G401 (cell line): ENCODE data around the gene FAM184A. TPM values are rescaled to one million over a fixed set of nuclear protein-coding genes. Genes with fewer than 3 reads are reported as not detected.

Experiments used
- DNase-seq: peaks from one replicate; pipeline ENCODE4 v3.0.0-alpha.2; 2015; ENCODE audit warnings: low spot score
- in situ Hi-C: cut with HindIII; loops from 2 replicates; pipeline ENCODE4 v1.10.0; 2016; ENCODE audit warnings: low sequenced_read_pairs, mixed read lengths
- total RNA-seq: library from RNA; depleted of rRNA; stranded (reverse); fragments of >200 nt; shearing (Covaris generic); gene quantifications from 2 replicates; pipeline ENCODE4 v1.2.3, GENCODE V29; 2014

The FAM184A gene
- total RNA-seq, 1 experiment from 2014 or later = 0.07 TPM

DNA sequence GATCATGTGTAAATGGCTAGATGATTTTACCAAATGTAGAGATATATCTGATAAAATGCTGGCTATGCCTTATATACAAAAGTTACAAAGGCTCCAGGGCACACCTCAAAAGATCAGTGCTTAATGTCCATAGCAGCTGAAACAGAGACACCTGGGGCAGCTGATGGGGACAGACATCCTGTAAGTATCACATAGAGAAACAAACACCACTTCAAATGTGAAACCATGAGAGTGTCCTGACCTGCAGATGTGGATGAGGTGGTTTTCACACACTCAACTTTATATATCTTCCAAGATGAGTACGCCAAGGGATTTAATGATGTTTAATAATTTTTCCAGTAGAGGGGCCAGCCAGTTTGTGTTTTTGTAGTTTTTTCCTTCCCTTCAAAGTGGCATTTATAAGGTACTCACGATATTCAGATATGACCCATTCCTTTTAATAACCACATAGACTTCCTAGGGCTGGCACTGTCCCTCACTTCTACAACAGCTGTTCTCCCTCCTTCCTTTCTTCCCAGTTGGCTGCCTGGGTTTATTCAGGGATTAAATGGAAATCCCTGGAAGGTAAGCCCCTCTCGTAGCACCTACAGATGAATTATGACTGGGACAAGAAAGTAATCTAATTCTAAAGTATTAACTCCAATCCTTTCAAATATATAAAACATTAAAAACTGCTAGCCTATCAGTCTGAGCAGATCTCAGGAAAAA lies 93.2 kb downstream of the FAM184A start:
- in situ Hi-C loops = no loop called here
- DNase-seq = no peak

DNA sequence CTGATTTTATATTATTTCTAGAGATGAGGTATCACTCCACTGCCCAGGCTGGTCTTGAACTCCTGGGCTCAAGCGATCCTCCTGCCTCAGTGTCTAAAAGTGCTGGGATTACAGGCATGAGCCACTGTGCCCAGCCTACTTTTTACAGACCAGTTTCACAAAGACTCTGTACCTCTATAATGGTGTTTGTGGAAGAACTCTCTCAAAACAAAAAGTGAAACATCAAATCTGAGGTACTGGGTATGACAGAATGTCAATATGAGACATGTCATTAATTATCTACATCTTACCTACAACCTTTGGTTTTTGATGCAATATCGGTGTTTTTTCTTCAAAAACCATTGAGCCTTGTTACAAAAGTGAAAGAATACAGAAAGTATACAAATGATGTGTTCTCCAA lies 94.1 kb downstream of the FAM184A start:
- in situ Hi-C loops = no loop called here
- no peak for DNase-seq

DNA sequence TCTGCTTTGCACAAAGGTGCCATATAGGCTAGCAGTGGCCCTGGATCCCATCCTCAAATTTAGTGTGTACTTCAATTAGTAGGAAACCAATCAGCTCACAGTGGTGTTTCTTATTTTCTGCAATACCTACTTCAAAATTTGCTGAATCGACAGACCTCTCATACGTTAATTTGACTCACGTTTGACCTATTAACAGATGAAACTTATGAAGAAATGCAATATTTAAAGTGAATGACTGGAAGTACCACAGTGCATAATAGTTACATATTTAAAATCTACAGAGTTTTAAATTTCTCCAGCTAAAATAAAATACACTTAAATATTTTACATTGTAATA lies 95.9 kb downstream of the FAM184A start:
- no peak for DNase-seq
- in situ Hi-C loops = no loop called here

DNA sequence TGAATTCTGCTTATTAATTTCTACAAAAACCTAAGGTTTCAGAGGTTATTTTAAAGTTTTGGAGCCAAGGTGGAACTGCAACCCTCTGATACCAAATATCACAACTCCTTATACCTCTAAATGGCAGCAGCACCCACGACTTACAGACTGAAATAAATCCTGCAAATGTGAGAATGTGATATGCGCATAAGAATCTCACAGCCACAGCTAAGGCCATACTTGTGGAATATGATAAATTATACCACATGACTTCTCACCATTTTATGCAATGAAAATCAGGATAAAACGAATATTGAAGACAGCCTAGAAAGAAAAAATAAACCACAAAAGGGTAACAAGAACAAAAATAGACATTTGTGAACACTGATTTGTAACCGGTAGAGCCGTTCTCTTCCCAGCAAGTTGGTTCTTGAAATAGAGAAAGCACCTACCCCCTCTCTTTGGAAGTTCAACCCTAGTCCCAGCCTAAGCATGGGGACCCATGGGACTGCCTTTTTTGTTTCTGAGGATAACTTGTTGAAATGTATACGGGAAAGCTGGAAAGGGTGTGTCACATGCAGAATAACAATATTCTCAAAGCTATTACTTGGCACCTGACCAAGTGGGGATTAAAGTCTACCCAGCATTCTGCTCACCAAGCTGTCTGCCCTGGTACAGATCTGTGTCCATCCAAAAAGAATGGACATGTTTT lies 96.4 kb downstream of the FAM184A start:
- in situ Hi-C loops = no loop called here

DNA sequence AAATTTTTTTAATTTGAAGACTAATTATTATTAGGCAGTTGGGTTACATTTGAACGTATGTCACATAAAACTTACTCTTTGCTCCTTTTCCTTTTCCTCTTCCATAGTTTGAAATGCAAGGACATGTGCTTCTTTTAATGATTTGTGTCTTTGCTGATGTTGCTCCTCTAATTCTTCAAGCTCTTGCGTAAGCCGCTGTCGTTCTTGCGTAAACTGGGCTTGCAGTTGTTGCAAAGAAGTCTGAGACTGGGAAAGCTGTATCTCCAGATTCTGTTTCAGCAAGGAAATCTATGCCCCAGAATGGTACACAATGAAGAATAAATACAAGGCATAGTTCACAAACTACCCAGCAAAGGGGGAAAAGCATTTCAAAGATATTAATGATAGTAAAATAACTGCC lies 98.4 kb downstream of the FAM184A start:
- no peak for DNase-seq
- in situ Hi-C loops = no loop called here

More for the DNA sequence above, 96.4 kb downstream of the FAM184A start:
- DNase-seq = no peak

DNA sequence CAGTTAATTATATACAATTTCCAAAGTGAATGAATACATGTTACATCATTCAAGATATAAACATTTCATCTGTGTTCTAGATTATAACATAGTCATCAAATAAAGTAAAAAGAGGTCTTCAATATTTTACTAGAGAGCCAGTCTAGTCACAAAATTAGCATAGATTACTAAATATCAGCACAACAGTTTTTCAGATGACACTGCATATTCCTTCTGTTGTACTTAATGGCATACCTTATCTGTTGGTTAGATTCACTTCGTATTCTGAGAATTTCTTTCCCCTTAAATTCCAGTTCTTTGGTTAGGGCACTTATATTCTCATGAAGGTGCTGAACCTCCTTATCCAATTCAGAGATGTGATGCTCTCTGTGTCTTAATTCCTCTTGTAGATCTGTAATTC lies 103.7 kb downstream of the FAM184A start:
- in situ Hi-C loops = no loop called here
- no peak for DNase-seq

DNA sequence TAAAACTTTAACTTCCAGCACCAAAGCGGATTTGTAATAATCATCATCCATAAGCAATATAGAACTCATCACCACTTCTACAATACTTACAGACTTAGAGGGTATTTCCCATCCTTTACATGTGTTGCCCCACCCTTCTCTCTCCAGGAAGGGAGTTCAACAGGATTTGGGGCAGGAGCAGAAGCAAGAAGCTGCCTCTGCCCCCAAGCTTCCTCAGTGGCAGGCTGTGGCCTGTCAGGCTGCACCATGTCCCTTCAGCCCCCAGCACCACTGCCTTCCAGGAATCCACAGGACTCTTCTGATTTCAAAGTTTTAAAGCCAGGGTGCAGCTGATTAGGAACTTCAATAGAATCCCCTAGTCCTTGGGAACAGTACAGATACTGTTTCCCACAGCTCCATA lies 106.8 kb downstream of the FAM184A start:
- in situ Hi-C loops = no loop called here
- no peak for DNase-seq

DNA sequence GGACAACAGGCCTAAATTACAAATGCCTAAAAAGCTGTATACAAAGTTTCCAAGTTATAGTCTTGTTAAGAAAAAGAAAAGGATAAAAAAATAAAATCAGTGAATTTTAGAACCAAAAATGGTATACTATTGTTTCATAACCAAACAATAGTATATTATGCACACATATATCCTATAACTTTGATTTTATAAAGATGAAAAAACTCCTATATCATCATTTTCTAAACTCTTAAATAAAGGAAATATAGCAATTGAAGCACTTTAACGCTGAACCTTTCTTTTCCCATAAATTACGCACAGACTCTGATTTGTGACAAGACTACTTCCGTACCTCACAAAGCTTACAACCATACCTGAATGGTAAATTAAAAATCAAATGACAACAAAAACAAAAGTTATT lies 107.6 kb downstream of the FAM184A start:
- in situ Hi-C loops = no loop called here
- DNase-seq = no peak

DNA sequence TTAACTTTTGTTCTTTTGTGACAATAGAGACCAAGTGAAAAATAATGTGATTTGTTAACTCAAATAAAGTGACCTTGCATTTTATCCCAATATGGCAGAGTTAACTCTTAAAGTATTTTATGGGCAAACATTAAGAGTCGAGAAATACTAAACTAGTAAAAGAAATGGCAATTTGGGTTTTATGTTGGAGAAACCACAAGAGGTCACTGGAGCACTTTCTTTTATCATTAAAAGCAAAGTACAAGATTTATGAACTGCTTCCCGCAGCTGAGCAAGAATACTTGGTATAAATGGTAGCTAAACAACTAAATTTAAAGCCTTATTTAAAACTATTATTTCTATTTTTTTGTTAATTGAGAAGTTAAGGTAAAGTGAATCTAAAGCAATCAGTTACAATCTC lies 110.0 kb downstream of the FAM184A start:
- in situ Hi-C loops = no loop called here
- peak; percentile 35 for DNase-seq

DNA sequence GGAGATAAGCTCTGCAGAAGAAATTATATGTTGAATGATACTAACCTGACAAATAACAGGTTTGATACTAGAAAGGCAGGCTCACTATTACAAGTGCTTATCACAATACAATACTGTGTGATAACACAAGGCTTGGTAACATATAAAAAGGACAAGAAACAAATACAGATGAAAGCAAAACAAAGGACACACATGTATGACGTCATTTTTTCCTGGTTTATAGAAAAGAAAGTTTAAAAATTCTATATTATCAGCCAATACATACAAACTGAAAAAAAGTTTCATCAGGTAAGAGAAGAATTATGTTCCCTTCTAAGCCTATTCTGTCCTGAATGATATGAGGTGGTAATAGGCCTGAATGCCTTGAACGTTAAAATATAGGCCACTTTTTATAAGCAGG lies 111.2 kb downstream of the FAM184A start:
- DNase-seq = no peak
- in situ Hi-C loops = no loop called here

DNA sequence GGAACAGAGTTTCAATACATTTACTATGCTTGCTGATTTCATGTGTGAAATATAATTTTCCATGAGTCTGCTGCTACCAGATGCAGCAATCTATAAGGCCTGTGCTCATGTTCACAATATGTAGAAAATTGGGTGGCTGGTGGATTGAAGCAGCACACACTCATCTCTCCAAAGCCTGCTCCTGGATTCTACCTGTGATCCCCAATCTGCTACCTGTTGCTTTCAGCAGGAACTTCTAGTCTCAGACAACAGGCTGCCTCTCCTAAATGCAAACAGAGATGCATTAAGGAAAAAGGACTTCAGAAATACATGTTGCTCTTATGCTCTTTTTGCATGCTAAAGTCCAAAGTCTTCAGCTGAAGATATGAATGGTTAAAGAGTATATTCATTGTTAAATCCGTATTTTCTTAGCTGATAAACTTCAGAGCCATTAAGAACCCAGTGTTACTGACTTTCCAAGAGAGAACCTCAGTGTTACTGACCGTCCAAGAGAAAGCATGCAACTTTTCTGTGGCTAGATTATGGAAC lies 112.6 kb downstream of the FAM184A start:
- DNase-seq = no peak
- in situ Hi-C loops = no loop called here

DNA sequence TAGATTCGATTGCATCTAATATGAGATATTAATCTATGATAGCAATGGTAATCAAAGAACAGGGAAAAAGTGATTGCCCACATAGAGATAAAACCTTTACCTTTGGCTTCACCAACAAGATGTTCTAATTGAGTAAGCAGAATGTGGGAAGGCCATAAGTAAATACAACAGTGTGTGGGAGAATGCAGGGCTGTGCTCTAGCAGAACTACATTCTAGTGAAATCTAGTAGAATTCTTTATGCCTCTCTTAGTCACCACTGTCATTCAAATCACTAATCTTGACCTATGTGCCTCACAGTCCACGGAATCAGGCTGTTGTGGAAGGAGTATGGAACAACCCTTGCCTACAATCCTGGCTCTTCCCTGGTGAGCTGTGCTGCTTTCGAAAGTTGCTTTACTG lies 113.1 kb downstream of the FAM184A start:
- in situ Hi-C loops = no loop called here
- no peak for DNase-seq

DNA sequence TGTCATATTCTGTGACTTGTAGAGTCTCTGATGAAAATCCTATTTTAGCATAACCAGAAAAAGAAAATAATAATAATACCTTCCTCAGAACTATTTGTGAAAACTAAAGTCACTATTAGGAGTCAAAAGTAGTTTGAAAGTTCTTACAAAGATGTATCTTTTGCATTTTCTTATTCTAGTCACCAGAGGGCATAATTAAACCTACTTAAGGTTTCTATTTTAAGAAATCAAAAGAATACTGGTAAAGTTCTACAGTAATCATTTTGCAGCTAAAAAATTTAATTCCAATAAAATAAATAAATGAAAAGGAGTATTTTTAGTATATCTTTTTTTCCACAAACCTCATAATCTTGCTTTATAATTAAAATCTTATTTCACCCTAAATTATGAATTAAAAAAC lies 115.5 kb downstream of the FAM184A start:
- in situ Hi-C loops = no loop called here
- DNase-seq = peak; percentile 9

DNA sequence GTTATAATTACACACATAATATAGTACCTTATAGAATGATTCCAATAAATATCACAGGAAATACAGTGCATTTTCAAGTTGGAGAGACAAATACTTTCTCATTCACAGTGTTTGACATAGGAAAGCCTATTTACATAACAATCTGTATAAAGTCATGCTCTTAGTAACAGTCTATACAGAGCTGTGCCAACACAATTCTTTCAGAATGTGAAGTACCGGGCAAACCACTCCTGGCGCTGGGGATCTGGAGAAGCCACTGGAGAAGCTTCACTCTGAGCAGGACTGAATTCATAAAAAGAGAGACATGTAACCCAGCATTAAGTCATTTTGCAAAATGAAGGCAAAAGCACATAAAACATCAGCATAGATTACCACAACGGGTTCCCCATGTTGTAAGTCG lies 118.6 kb downstream of the FAM184A start:
- no peak for DNase-seq

DNA sequence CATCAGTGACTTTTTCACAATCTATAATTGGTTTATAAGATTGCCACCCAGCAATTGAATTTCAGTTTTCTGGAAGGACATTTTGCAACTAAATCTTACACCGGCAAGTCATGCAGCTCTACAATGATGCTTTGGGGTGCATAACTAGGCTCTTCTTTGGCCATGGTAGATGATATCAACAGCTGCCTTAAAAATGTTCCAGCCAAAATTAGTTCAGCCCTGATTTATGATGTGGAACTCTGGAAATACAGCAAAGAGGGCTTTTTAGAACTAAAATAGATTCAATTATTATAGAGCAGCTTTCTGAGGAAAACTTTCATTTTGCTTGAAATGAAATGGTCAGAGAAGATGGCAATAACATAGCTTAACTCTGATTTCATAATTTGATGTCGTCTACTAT lies 125.1 kb downstream of the FAM184A start:
- DNase-seq = no peak
- in situ Hi-C loops = no loop called here

More for the DNA sequence above, 118.6 kb downstream of the FAM184A start:
- in situ Hi-C loops = no loop called here

DNA sequence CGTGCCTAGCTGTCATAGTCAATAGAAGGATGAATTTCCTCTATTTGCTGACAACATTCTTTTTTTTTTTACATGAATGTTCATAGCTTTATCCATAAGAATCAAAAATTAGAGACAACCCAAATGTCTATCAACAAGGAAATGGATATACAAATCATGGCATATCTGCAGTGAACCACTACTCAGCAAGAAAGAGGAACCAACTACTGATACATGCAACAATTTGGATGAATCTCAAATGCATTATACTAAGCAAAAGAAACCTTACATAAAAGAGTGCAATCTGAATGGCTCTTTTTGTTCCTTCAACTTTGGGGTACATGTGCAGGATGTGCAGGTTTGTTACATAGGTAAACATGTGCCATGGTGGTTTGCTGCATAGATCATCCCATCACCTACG lies 125.8 kb downstream of the FAM184A start:
- no peak for DNase-seq
- in situ Hi-C loops = no loop called here

DNA sequence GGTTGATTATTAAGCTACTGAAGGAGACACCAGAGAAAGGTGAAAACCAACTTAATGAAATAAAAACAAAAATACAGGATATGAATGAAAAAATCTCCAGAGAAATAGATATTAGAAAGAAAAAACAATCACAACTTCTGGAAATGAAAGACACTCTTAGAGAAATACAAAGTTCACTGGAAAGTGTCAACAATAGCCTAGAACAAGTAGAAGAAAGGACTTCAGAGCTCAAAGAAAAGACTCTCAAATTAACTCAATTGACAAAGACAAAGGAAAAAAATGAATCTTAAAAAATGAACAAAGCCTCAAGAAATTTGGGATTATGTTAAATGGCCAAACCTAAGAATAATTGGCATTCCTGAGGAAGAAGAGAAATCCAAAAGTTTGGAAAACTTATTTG lies 133.2 kb downstream of the FAM184A start:
- DNase-seq = no peak
- in situ Hi-C loops = no loop called here

DNA sequence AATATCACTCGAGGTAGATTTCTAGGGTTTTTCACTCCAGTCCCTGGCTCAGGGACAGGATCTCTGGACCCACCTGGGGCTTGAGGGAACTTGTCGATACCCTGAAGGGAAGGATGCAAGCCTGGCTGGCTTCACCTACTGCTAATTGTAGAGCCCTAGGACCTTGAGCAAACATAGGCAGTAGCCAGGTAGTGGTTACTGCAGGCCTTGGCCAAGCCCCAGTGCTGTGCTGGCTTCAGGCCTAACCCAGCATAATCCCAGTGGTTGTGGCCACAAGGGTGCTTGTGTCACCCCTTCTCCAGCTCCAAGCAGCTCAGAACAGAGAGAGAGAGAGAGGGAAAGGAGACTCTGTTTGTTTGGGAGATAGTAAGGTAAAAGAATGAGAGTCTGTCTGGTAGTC lies 137.7 kb downstream of the FAM184A start:
- in situ Hi-C loops = no loop called here
- DNase-seq = no peak

DNA sequence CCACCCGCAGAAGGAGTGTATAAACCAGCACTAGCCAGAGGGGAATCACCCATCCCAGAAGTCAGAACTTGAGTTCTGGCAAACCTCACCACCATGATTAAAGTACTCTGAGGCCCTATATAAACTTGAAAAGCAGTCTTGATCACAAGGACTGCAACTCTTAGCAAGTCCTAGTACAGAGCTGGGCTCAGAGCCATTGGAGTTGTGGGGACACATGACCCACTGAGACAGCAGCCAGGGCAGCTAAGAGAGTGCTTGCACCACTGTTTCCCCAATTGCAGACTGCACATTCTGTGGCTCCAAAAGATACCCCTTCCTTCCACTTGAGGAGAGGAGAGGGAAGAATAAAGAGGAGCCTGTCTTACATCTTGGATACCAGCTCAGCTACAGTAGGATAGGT lies 138.8 kb downstream of the FAM184A start:
- DNase-seq = peak; percentile 3
- in situ Hi-C loops = no loop called here

DNA sequence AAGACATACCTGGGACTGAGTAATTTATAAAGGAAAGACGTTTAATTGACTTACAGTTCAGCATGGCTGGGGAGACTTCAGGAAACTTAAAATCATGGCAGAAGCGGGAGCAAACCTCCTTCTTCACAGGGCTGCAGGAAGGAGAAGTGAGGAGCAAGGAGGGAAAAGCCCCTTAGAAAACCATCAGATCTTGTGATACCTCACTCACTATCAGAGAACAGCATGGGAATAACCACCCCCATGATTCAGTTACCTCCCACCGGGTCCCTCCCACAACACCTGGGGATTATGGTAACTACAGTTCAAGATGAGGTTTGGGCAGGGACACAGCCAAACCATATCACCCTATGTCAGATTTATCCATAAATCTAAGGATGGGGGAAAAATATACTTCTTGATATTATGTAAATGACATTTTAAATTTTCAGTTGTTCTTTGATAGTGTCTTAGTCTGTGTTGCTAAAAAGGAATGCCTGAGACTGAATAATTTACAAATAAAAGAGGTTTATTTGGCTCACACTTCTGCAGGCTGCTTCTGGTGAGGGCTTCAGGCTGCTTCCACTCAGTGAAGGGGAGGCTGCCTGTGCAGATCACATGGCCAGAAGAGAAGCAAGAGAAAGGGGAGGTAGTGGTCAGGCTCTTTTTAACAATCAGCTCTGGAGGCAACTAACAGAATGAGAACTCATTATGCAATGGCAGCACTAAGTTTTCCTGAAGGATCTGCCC lies 142.3 kb downstream of the FAM184A start:
- no peak for DNase-seq
- in situ Hi-C loops = no loop called here
